HG02642 (cell line): Measurements from ENCODE around the gene RAPGEF1.
"Not testable (repeated sequence)": the region's sequence is repeated elsewhere in the genome, so short reads cannot be mapped to it uniquely, and the experiment has no call there.

ENCODE experiments used
- ATAC-seq: cut with Tn5 transposase; IDR thresholded peaks from one replicate; pipeline ENCODE4 v1.9.1; 2021; ENCODE audit warnings: mild to moderate bottlenecking; ENCODE audit not compliant: unreplicated experiment, poor library complexity

Gene RAPGEF1

GRCh38 chr9:131731237-131731636, 8.6 kb downstream of the RAPGEF1 start:
- ATAC-seq = no peak

GRCh38 chr9:131728961-131729360, 10.9 kb downstream of the RAPGEF1 start:
- peak; percentile 36 for ATAC-seq

- no peak for ATAC-seq
These were observed 11.3 kb downstream of the RAPGEF1 start for GRCh38 chr9:131728546-131728910.

- ATAC-seq = no peak
These were observed 11.9 kb downstream of the RAPGEF1 start for GRCh38 chr9:131727795-131728545.

GRCh38 chr9:131727184-131727759, 12.6 kb downstream of the RAPGEF1 start:
- no peak for ATAC-seq

GRCh38 chr9:131724683-131725082, 15.2 kb downstream of the RAPGEF1 start:
- no peak for ATAC-seq

GRCh38 chr9:131723632-131724031, 16.2 kb downstream of the RAPGEF1 start:
- ATAC-seq = no peak

GRCh38 chr9:131722255-131722654, 17.6 kb downstream of the RAPGEF1 start:
- no peak for ATAC-seq

- ATAC-seq = no peak
These were observed 18.8 kb downstream of the RAPGEF1 start for GRCh38 chr9:131721076-131721475.

GRCh38 chr9:131720330-131720729, 19.5 kb downstream of the RAPGEF1 start:
- ATAC-seq = peak; percentile 45

- ATAC-seq = no peak
These were observed 20.5 kb downstream of the RAPGEF1 start for GRCh38 chr9:131719262-131719908.

GRCh38 chr9:131717719-131718460, 22.0 kb downstream of the RAPGEF1 start:
- no peak for ATAC-seq

GRCh38 chr9:131715906-131716305, 24.0 kb downstream of the RAPGEF1 start:
- ATAC-seq = no peak

- ATAC-seq = no peak
These were observed 25.1 kb downstream of the RAPGEF1 start for GRCh38 chr9:131714821-131715220.

GRCh38 chr9:131714161-131714646, 25.7 kb downstream of the RAPGEF1 start:
- ATAC-seq = no peak

GRCh38 chr9:131713016-131713415, 26.9 kb downstream of the RAPGEF1 start:
- ATAC-seq = no peak

- ATAC-seq = no peak
These were observed 27.6 kb downstream of the RAPGEF1 start for GRCh38 chr9:131712151-131712716.

GRCh38 chr9:131709771-131710431, 30.0 kb downstream of the RAPGEF1 start:
- no peak for ATAC-seq

GRCh38 chr9:131709010-131709770, 30.7 kb downstream of the RAPGEF1 start:
- not testable (repeated sequence) for ATAC-seq
